HG02678 (cell line): ENCODE measurements around the gene CEP250.
A peak's percentile ranks its signal among the peaks of the same experiment; 100 is the strongest.
"Not testable (repeated sequence)": the region's sequence is repeated elsewhere in the genome, so short reads cannot be mapped to it uniquely, and the experiment has no call there.

ENCODE experiments used
- ATAC-seq: cut with Tn5 transposase; IDR thresholded peaks from one replicate; pipeline ENCODE4 v1.9.1; 2021; ENCODE audit warnings: mild to moderate bottlenecking, moderate library complexity; ENCODE audit not compliant: unreplicated experiment

CEP250 gene

DNA sequence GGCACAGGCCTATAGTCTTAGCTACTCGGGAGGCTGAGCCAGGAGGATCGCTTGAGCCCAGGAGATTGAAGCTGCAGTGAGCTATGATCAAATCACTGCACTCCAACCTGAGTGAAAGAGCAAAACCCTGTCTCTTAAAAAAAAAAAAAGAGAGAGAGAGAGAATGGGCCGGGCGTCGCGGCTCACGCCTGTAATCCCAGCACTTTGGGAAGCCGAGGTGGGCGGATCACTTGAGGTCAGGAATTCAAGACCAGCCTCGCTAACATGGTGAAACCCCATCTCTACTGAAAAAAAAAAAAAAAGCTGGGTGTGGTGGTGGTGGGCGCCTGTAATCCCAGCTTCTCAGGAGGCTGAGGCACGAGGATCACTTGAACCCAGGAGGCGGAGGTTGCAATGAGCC is 5.5 kb upstream of the CEP250 start:
- not testable (repeated sequence) for ATAC-seq

DNA sequence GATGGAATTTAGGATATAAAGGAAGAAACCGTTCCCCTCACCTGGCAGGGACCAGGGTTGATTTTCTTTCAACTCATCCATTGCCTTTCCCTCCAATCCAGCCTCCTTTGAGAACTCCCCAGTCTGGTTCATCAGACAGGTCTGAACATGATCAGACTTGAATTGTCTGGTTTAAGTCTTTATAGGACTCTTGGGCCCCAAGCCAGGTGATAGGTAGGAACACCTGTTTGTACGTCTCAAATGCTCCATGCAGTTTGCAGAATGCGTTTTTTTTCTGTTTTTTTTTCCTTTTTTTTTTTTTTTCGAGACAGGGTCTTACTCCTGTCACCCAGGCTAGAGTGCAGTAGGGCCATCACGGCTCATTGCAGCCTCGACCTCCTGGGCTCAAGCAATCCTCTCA is 4.1 kb upstream of the CEP250 start:
- ATAC-seq, result no peak

DNA sequence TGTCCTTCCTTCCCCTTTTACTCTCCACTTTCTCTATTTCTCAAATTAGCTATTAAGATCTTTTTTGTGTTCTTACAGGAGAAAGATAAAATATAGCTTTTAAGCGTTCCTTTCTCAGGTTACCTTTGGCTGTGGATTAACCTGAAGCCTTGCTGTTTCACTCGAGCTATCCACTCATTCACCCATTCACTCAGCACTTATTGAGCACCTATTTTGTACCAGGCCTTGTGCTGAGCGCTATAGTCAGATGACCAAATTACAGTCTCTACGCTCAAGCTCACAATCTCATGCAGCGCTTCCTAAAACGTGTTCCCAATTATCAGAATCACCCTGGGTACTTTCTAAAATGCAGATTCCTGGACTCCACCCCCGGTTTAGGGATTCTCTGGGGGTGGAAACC is 1.8 kb upstream of the CEP250 start:
- no peak for ATAC-seq

DNA sequence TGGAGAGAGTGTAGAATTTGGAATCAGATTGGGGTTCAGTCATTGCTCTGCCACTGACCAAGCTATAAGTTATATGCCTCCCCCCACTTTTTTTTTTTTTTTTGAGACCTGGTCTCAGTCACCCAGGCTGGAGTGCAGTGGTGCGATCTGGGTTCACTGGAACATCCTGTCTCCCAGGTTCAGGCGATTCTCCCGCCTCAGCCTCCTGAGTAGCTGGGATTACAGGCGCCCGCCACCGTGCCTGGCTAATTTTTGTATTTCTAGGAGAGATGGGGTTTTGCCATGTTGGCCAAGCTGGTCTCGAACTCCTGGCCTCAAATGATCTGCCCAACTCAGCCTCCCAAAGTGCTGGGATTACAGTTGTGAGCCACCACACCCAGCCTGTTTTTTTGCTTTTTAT is 1.3 kb downstream of the CEP250 start:
- not testable (repeated sequence) for ATAC-seq

DNA sequence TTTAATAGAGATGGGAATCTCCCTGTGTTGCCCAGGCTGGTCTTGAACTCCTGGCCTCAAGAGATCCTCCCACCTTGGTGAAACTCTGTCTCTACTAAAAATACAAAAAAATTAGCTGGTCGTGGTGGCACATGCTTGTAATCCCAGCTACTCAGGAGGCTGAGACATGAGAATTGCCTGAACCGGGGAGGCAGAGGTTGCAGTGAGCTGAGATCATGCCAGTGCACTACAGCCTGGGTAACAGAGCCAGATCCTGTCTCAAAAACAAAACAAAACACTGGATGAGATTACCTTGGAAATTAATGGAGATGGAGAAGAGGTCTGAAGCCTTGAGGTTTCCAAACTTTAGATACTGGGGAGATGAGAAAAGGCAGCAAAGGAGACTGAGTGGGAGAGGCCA is 2.1 kb downstream of the CEP250 start:
- ATAC-seq, result not testable (repeated sequence)

DNA sequence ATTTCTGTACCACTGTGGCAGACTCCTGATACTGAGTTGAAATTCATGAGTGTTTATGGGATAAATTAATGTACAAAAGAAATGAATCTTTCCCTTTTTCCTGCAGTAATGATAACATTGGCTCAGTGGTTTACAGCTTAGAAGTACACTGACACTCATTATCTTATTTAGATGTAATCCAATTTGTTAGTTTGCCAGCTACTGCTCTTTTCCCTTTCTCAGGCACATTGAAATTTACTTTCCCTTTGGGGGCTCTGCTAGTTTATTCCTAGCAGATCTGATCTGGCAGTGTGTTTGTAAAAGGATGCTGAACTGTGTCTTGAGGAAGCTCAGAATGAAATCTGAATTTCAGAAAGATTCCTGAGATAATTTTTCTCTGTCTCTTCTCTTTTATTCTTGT is 3.0 kb downstream of the CEP250 start:
- no peak for ATAC-seq

DNA sequence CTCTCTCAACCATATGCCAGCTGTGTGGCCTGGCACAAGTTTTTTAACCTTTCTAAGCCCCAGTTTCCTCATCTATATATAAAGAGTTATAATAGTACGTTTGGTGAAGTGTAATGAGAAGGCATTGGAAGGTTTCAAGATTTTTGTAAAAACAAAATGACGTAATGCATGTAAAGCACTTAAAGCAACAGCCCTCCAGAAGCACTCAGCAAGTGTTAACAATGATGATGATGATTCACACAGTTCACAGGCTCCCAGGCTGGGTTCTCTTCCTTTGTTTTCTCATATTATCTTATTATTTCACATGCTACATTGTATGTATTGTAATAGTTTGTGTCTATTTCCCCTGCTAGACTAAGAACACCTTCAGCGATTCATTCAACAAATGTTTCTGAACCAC is 6.2 kb downstream of the CEP250 start:
- no peak for ATAC-seq

DNA sequence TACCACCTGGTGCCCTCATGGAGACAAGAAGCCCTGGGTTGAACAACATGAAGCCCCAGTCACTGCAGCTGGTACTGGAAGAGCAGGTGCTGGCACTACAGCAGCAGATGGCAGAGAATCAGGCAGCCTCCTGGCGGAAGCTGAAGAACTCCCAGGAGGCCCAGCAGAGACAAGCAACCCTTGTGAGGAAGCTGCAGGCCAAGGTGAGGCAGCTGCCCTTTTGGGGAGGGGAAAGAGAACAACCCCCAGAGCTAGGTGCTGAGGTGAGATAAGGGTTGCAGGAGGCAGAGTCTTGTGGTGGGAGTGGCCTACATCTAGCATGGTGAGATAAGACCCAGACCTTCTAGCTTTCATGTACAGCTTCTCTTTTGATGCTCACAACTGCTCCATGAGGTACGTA is 7.0 kb downstream of the CEP250 start:
- no peak for ATAC-seq

DNA sequence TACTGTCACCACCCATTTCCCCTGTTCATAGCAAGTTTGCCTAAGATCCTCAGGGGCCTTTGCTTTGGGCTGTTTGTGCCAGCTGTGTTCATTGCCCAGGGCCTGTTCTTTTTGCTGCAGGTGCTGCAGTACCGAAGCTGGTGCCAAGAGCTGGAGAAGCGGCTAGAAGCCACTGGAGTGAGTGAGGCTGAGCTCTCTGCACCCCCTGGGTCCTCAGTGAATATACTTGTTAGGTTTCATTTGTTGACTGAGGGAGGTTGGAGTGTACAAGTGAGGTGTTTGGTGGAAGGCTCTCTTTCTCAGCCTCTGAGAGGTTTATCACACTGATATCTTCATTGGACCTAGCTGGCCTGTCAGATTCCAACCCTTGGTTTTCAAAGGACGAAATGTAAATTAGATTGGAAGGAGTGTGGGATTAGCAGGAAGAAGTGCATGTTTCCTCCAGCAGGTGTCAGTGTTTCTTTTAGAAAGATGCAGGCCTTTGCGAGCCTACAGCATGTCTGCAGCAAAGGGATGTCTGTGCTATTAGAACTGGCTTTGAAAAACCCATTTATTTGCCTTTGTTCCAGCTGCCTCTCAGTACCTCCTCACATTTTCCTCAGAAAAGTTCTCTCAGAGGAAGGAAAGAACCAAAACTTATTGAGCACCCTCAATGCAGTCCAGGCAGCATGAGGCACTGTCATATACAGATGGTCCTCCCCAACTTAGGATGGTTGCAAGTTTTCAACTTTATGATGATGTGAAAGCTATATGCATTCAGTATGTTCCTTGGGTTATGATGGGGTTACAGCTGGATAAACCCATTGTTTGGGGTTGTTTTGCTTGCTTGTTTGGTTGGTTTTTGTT is 8.3 kb downstream of the CEP250 start:
- peak; percentile 41 for ATAC-seq

DNA sequence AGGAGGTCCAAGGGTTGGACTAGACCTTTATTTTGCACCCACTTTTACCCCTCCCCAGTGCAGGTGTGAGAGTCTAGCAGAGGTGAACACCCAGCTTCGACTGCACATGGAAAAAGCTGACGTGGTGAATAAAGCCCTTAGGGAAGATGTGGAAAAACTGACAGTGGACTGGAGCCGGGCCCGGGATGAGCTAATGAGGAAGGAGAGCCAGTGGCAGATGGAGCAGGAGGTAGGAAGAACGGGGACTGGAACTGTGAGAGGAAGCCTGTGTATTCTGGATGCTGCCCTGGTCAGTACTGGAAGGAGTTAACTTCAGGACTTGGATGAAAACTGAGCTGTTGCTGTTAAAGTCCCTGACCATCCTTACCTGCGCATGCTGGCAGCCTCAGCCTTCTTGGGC is 10.6 kb downstream of the CEP250 start:
- no peak for ATAC-seq

DNA sequence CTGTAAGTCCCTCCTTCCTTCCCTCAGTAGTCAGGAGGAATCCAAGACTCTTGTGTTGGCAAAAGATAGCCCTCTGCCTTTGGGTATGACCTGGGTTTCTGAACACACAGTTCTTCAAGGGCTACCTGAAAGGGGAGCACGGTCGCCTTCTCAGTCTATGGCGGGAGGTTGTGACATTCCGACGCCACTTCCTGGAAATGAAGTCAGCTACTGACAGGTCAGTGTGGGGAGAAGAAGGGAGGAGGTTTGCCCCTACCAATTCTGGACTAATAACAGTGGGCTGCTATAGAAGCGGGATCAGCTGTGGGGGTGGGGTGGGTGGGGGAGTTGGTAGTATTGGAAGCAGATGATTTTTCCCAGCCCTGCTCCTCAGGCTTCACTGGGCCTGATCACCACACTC is 11.5 kb downstream of the CEP250 start:
- no peak for ATAC-seq

DNA sequence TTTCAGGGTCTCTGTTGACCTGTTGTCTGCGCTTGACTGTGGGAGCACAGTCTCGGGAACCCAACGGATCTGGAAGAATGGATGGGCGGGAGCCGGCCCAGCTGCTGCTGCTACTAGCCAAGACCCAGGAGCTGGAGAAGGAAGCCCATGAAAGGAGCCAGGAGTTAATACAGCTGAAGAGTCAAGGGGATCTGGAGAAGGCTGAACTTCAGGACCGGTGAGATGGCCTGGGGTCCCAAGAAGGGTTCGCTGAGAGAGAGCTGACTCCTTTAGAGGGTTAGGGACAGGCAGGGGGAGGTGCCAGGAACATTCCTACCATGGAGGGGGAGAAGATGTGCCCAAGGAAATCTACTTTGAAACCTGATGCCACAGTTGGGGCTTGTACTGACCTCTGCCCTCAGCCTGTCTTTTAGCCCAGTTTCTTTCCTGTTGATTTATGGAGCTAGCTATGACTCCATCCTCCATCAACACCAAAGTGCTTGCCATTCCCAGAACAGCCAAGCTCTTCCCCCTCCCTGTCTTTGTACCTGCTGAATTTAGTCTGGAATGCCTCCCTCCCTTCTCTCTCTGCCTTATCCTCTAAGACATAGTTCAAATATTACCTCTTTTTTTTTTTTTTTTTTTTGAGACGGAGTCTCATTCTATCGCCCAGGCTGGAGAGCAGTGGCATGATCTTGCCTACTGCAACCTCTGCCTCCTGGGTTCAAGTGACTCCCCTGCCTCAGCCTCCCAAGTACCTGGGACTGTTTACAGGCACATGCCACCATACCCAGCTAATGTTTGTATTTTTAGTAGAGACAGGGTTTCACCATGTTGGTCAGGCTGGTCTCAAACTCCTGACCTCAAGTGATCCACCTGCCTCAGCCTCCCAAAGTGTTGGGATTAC is 12.2 kb downstream of the CEP250 start:
- ATAC-seq, result no peak

DNA sequence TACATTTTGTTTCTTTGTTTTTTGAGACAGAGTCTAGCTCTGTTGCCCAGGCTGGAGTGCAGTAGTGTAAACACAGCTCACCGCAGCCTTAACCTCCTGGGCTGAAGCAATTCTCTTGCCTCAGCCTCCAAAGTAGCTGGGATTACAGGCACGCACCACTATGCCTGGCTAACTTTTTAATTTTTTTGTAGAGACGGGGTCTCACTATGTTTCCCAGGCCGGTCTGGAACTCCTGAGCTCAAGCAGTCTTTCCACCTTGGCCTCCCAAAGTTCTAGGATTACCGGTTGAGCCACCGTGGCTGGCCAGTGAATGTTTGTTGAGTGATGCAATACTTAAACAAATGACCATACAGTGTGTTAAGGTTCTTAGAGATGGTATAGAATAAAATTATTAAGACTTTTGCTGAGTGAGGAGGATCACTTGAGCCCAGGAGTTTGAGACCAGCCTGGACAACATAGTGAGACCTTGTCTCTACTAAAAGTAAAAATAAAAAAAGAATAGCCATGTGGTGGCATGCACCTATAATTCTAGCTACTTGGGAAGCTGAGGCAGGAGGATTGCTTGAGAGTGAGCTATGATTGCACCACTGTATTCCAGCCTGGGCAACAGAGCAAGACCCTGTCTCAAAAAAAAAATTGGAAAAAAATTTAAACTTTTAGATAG is 13.4 kb downstream of the CEP250 start:
- no peak for ATAC-seq

DNA sequence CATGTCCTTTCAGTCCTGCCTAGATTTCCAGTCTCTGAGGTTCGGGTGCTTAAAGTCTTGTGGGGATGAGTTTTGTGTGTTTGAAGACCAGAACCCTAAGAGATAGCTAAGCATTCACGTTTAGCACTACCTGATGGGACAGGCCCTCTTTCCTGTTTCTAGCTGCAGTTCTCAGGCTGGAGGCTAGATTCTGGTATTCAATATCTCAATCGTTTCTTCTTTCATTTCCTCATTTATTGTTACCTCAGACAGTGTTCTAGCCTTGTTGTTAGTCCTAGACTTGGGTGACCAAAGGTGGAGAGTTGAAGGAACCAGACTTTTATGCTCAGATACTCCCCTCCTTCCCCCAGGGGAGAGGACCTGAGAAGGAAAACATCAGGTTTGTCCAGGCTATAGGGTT is 16.8 kb downstream of the CEP250 start:
- no peak for ATAC-seq

DNA sequence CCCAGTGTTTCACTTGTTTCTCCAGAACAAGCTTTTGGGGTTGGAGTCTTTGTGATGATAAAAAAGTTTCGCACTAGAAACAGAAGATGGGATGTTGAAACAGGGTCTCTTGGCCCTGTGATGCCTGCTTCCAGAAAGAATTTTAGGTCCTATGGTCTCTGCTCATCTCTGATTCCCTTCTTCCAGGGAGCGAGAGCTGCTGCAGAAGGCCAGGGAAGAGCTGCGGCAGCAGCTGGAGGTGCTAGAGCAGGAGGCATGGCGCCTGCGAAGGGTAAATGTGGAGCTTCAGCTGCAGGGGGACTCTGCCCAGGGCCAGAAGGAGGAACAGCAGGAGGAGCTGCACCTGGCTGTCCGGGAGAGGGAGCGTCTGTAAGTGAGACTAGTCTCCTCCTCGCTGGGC is 18.3 kb downstream of the CEP250 start:
- no peak for ATAC-seq

DNA sequence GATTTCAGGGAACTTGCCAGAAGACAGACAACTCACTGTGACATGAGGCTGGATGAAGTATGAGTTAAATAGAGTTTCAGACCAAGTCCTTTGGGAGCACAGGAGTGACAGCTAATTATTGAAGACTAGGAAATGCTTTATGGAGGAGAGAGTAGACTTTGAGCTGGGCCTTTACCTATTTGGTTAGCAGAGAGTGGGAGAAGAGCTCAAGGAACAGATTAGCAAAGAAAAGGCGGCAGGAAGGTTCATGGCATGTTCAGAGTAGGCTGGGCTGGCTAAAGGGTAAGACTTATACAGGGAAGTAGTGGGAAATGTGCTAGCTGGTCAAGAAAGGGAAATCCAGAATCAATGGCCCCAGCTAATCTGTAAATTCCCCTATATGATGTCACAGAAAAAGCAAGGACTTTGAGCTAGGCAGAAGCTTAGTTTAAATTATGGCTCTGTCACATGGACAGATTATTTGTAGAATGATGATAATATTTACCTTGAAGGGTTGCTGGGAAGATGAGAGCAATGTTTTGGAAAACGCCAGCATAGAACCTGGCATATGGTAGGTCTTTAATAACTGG is 19.0 kb downstream of the CEP250 start:
- no peak for ATAC-seq

DNA sequence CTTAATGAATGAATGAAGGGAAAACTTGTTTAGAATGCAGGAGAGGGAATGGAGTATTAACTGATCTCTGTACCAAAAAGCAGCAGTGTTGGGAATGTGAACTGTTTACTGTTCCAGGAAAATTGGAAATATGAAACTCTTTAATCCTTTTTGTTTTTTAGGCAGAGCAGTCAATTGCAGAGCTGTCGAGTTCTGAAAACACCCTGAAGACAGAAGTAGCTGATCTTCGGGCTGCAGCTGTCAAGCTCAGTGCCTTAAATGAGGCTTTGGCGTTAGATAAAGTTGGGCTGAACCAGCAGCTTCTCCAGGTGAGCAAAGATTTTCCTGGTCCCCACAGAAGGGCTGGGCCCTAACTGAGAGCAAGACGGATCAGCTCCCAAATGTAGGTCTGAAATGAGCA is 20.9 kb downstream of the CEP250 start:
- no peak for ATAC-seq

DNA sequence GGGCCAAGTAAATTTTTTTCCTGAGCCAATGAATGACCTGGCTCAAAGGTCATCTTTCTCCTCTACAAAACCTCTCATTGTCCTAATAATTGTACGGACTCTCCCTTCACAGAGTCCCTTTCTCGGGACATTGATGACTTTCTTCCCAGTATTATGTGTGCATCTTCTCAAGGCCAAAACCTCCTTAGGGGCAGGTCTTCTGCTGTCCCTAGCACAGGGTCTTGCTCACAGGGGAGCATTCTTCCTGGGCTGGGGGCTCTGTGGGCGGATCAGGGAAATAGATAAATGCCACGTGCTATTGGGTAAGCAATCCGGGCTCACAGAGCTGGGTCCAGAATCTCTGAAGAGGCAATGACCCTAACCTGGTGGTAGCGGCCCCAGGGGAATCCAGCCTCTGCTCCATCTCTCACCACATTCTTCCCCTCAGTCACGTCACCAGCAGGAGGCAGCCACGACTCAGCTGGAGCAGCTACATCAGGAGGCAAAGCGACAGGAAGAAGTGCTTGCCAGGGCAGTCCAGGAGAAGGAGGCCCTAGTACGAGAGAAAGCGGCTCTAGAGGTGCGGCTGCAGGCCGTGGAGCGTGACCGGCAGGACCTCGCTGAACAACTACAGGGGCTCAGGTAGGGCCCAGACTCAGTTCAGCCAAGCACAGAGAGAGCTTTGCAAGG is 23.5 kb downstream of the CEP250 start:
- no peak for ATAC-seq

DNA sequence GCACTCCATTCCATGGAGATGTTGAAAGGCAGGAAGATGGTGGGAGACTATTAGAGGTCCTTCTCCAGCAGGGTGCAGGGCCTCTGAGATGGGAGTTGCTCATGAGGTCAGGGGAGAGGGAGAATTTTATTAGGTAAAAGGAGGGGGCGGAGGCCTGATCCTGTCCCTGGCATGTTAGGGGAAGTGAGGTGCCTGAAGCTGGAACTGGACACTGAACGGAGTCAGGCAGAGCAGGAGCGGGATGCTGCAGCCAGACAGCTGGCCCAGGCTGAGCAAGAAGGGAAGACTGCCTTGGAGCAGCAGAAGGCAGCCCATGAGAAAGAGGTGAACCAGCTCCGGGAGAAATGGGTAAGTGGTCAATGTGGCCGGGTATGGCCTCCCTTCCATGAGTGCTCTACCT is 24.4 kb downstream of the CEP250 start:
- ATAC-seq, result no peak

DNA sequence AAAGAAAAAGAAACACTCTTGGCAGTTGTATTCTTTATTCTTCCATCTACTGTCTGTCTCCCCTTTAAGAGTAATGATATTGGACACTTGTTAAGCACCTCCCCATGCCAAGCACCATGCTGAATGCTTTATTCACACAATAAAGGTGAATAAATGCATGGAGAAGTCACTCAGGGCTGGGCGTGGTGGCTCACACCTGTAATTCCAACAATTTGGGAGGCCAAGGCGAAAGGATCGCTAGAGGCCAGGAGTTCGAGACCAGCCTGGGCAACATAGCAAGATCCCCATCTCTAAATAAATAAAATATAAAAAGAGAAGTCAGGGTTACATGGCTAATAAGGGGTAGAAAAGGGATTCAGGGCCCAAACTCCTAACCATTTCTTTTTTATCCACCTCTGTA is 32.1 kb downstream of the CEP250 start:
- no peak for ATAC-seq

DNA sequence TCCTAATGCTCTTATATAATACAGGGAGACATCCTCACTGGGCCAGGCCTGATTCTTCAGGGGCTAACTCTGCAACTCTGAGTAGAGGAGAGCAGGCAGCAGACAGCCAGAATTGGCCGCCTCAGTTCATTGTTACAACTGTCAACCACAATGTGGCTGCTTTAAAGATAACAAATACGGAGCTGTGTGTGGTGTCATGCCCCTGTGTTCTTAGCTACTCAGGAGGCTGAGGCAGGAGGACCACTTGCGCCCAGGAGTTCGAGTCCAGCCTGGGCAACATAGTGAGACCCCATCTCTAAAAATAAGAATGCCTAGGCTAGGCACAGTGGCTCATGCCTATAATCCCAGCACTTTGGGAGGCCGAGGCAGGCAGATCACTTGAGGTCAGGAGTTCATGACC is 34.3 kb downstream of the CEP250 start:
- ATAC-seq, result no peak
